Measurements from ENCODE around the gene UFD1.

UFD1 gene

DNA sequence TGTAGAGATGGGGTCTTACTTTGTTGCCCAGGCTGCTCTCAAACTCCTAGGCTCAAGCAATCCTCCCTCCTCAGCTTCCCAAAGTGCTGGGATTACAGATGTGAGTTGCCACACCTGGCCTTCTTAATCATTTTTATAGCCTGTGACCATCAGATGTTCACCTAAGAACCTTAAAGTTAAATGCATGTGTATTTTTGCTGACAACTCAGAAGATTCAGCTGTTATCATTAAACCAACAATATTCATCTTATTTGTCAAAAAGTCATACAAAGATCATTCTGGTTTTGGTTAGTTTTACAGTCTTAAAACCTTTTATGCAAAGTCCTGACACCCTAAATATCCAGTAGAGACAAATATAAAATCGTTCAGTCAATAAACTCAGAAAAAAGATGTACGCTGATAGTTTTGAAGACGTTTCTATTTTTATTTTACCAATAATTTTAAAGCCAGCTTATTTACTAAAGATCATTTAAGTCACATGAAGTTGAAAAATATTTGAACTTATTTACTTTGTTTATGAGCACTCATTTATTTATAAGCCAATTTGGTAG, 23.0 kb upstream of the UFD1 start:
- no peak overlapping the region for H3K4me3 ChIP-seq (ENCODE audit: low read length)
- DNase-seq (ENCODE audit: low read depth), result no peak

DNA sequence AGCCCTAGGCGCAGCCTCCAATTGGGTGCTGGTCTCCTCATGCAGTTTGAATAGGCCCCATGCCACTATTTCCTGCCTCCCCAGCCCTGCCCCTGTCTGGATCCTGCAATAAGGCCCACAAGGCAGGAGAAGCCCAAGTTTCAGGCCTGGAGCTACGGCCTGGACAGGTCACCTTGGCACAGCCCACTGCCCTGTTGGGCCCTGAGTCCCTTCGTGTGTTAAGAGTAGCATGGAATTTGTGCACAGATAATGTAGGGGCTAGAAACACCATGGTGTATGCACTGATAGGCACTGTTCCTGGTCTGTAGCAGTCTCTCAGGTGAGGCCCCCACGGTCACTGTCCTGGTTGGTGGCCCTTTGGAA, 20.9 kb upstream of the UFD1 start:
- DNase-seq (ENCODE audit: low read depth), result no peak
- H3K4me3 ChIP-seq (ENCODE audit: low read length), result no peak overlapping the region
- TF ChIP-seq CTCF (conservative IDR thresholded peaks at IDR 0.05; ENCODE audit: low read depth, low read length), result no peak

More for the DNA sequence above, 23.0 kb upstream of the UFD1 start:
- TF ChIP-seq CTCF (conservative IDR thresholded peaks at IDR 0.05; ENCODE audit: low read depth, low read length), result no peak

- TF ChIP-seq CTCF (conservative IDR thresholded peaks at IDR 0.05; ENCODE audit: low read depth, low read length), result no peak
These were observed 20.4 kb upstream of the UFD1 start for GRCh38 chr22:19499236-19499879.

GRCh38 chr22:19498866-19499190, 19.8 kb upstream of the UFD1 start:
- no peak for TF ChIP-seq CTCF (conservative IDR thresholded peaks at IDR 0.05; ENCODE audit: low read depth, low read length)
- H3K4me3 ChIP-seq (ENCODE audit: low read length), result no peak overlapping the region
- no peak for DNase-seq (ENCODE audit: low read depth)

More at GRCh38 chr22:19499236-19499879, 20.4 kb upstream of the UFD1 start:
- no peak overlapping the region for H3K4me3 ChIP-seq (ENCODE audit: low read length)
- DNase-seq (ENCODE audit: low read depth), result no peak

DNA sequence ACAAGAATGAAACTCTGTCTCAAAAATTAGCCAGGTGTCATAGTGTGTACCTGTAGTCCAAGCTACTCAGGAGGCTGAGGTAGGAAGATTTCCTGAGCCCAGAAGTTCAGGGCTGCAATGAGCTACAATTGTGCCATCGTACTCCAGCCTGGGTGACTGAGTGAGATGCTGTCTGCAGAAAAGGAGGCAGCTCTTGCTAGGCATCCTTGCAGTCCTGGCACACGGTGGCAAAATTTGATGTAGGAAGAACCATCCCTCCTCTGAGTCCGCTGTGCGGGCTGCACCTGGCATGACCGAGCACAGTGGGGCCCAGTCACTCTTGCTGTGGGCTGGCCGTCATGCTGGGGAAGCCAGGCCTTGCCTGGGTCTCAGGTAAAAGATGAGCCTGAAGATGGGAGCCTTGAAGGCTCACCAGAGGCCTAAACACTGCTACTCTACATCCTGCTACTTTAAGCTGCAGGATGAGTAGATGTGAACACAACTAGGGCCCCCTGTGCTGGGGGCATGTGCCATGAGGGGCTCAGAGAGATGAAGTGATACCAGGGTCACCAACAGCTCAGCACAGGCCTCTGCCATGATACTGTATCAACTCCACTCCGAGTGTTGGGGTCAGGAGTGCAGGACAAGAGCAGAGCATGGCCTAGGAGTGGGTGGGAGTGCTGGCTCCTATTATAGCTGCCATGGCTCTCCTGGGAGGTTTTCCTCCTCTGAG, 19.3 kb upstream of the UFD1 start:
- no peak for DNase-seq (ENCODE audit: low read depth)
- no peak overlapping the region for H3K4me3 ChIP-seq (ENCODE audit: low read length)
- TF ChIP-seq CTCF (conservative IDR thresholded peaks at IDR 0.05; ENCODE audit: low read depth, low read length), result no peak

- H3K4me3 ChIP-seq (ENCODE audit: low read length), result no peak overlapping the region
- TF ChIP-seq CTCF (conservative IDR thresholded peaks at IDR 0.05; ENCODE audit: low read depth, low read length), result no peak
- peak; percentile 51 for DNase-seq (ENCODE audit: low read depth)
These were observed 18.3 kb upstream of the UFD1 start for GRCh38 chr22:19497245-19497644.

DNA sequence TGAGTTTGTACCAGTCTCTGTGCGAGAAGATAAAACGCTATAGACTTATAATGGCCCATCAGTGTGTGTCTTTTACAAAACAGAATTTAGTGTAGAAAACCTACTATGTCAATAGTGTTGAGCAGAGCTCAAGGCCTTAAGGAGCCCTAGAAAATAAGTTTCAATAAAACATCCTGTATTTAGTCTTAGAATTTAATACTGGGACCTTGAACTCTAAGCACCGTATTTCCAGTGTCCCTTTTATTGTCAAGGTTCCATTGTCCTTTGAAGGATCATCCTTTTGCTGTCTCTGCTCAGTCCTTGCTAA, 17.3 kb upstream of the UFD1 start:
- no peak for TF ChIP-seq CTCF (conservative IDR thresholded peaks at IDR 0.05; ENCODE audit: low read depth, low read length)
- no peak overlapping the region for H3K4me3 ChIP-seq (ENCODE audit: low read length)
- DNase-seq (ENCODE audit: low read depth), result no peak

Measured in retinal pigment epithelial cell (primary cell).